Activated CD8-positive, alpha-beta memory T cell treated with anti-CD3 and anti-CD28 coated beads for 24 hours (primary cell): ENCODE measurements around the gene TMEM151B.

Source experiments
- DNase-seq: peaks from one replicate; pipeline ENCODE4 v3.0.0-alpha.2; 2020

TMEM151B gene

GRCh38 chr6:44253307-44254101 is 16.7 kb upstream of the TMEM151B start:
- no peak for DNase-seq

- DNase-seq = peak; percentile 84
These were observed 15.8 kb upstream of the TMEM151B start for GRCh38 chr6:44254191-44255104.

GRCh38 chr6:44255105-44255808 is 15.0 kb upstream of the TMEM151B start:
- no peak for DNase-seq

GRCh38 chr6:44255871-44256774 is 14.1 kb upstream of the TMEM151B start:
- peak; percentile 78 for DNase-seq

- DNase-seq = no peak
These were observed 13.6 kb upstream of the TMEM151B start for GRCh38 chr6:44256775-44257024.

- peak; percentile 88 for DNase-seq
These were observed 13.1 kb upstream of the TMEM151B start, which contains the start of gene SLC35B2 for GRCh38 chr6:44257025-44257752. Gene SLC35B2 (minus strand): TSS chr6:44257528. CDS start chr6:44257410, 118 bp downstream.

- DNase-seq = no peak
These were observed 12.4 kb upstream of the TMEM151B start for GRCh38 chr6:44257753-44258324.

GRCh38 chr6:44258325-44258863 is 11.9 kb upstream of the TMEM151B start:
- no peak for DNase-seq

GRCh38 chr6:44258921-44259320 is 11.3 kb upstream of the TMEM151B start:
- DNase-seq = no peak

- no peak for DNase-seq
These were observed 10.2 kb upstream of the TMEM151B start for GRCh38 chr6:44260011-44260410.

- DNase-seq = no peak
These were observed 9.6 kb upstream of the TMEM151B start for GRCh38 chr6:44260451-44261297.

GRCh38 chr6:44261581-44261980 is 8.7 kb upstream of the TMEM151B start:
- DNase-seq = no peak

- peak; percentile 59 for DNase-seq
These were observed 7.5 kb upstream of the TMEM151B start for GRCh38 chr6:44262467-44263353.

- peak; percentile 72 for DNase-seq
These were observed 6.7 kb upstream of the TMEM151B start for GRCh38 chr6:44263354-44264100.

- peak; percentile 70 for DNase-seq
These were observed 5.9 kb upstream of the TMEM151B start for GRCh38 chr6:44264154-44265006.

- DNase-seq = peak; percentile 100
These were observed 5.1 kb upstream of the TMEM151B start, which contains the start of gene NFKBIE for GRCh38 chr6:44265007-44265721. Gene NFKBIE (minus strand): TSS chr6:44265551. CDS start chr6:44265346, 205 bp downstream.
